Cardiac fibroblast (primary cell): ENCODE results near the gene HNRNPA1L2.
A peak's percentile ranks its signal among the peaks of the same experiment; 100 is the strongest.

Source experiments
- DNase-seq, 2 donors: peaks; one replicate each; pipeline versions ENCODE4 v3.0.0 to v3.0.0-alpha.2; 2010; ENCODE audit warnings: low read depth in 2 of 2
- H3K4me3 ChIP-seq, 2 donors: replicated peaks in 1 of 2; 1 replicate in 1 of 2; 2 replicates in 1 of 2; pipeline ENCODE4 v1.5.1; 2011; ENCODE audit warnings: low read depth in 2 of 2, low read length in 2 of 2, mild to moderate bottlenecking in 2 of 2, moderate library complexity in 1 of 2
- TF ChIP-seq, protein P1 (sequence below): IDR thresholded peaks from one replicate; pipeline ENCODE4 v1.5.1; 2011; ENCODE audit warnings: low read depth, mild to moderate bottlenecking, low read length, inconsistent platforms

Gene HNRNPA1L2

DNA sequence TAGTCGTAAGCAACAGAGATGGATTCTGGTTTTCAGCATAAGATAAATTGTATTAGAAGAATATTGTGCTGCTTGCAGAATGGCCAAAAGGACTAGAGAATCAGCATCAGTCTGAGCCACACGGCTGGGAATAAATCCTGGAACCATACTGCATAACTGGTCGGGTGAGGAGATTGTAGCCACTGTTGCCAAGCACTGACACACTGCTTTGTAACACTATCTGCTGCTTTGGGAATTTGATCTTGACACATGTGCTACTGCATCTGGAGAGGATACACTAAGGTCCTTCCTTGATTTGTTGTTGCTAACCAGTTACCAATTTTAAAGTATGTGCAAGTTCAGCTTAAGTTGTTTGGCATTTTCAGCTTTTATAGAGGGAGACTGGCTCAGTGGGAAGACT is 1.9 kb downstream of the HNRNPA1L2 start:
- peak in 1 of 2 donors; percentile 13 for DNase-seq
- TF ChIP-seq, protein P1, sequence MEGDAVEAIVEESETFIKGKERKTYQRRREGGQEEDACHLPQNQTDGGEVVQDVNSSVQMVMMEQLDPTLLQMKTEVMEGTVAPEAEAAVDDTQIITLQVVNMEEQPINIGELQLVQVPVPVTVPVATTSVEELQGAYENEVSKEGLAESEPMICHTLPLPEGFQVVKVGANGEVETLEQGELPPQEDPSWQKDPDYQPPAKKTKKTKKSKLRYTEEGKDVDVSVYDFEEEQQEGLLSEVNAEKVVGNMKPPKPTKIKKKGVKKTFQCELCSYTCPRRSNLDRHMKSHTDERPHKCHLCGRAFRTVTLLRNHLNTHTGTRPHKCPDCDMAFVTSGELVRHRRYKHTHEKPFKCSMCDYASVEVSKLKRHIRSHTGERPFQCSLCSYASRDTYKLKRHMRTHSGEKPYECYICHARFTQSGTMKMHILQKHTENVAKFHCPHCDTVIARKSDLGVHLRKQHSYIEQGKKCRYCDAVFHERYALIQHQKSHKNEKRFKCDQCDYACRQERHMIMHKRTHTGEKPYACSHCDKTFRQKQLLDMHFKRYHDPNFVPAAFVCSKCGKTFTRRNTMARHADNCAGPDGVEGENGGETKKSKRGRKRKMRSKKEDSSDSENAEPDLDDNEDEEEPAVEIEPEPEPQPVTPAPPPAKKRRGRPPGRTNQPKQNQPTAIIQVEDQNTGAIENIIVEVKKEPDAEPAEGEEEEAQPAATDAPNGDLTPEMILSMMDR = no peak
- H3K4me3 ChIP-seq = no peak overlapping the region

DNA sequence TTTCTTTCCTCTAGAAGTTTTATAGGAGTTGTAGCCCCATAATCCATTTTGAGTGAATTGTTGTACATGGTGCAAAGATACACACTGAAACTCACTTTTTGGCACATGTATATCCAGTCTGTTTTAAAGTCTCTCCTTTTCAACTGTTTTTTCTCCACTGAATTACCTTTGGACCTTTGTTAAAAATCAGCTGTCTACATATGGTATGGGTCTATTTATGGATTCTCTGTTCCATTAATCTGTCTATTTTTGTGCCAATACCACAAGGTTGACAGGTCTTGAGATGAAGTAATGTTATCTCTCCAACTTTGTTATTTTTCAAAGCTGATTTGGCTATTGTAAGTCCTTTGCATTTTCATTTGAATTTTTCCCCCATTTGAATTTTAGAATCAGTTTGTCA is 4.7 kb downstream of the HNRNPA1L2 start:
- H3K4me3 ChIP-seq = no peak overlapping the region
- TF ChIP-seq, protein P1 = no peak
- DNase-seq = no peak

DNA sequence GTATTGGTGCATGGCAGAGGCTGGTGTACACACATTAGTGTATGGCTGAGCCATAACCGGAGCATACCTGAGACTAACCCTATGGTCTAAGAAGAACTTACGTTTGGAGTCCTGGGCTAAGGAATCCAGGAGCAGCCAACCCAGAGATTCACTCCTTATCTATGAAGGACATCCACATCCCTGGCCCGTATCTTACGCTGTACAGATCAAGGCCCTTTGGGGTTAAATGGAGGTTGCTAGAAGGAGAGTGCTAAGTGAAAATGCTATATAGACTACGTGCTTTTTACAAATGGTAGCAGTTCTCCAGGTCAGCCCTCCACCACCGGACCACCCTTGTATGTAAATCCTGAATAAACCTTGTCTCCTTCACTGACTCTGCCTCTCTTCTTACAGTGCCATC is 8.5 kb downstream of the HNRNPA1L2 start:
- TF ChIP-seq, protein P1 = no peak
- DNase-seq = no peak
- H3K4me3 ChIP-seq = peak overlapping the region; percentile 87 to 91

DNA sequence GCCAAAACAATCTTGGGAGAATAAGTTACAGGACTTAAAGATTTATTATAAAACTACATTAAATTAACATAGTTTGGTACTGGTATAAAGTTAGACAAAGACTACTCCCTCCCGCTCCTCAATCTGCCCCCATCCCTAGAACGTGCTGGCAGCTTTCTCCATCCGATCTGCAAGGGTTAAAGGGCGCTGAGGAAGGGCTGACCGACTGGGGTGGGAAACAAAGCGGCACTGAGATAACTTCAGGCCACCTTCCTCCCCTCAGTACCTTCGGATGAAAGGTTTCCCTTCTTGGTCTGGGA is 9.6 kb downstream of the HNRNPA1L2 start:
- TF ChIP-seq, protein P1 = no peak
- H3K4me3 ChIP-seq = peak overlapping the region; percentile 87 to 91
- DNase-seq = no peak

DNA sequence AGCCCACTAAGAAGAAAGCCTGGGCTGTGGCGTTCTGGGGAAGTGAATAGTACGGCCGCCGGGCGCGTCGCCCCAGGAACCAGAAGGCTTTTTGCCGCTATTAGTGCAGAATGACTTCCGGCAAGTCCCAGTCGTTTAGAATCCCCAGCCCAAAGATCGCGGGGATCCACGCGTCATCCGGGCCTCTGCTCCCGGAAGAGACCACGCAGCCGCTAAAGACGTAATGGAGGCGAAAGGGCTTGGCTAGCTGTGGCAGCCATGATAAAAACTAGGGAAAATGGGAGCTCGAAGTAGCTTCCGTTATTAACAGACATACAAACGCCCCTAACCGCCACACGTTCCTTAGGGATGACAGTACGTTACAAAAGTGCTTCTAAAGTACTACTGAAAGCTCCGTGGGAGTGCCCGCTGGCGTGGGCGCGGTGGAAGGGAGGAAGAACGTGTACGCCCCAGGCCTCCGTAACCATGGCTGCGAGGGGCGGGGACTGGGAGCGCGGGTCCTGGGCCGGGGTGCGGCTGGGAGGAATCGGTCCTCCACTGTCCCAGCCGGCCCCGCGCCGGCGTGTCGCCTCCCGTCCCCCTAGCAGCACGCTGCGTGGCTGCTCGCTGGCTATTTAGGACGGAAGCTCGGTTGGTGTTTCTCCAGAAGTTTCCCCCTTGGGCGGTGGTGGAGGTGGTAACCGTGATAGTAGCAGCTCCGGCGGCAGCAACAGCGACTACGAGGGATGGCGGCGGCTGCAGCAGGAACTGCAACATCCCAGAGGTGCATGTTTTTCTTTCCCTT is 10.2 kb downstream of the HNRNPA1L2 start, which contains the start of gene SUGT1:
TSS of gene SUGT1 (plus strand) at position 641 of the 784 bp plus-strand sequence. CDS start at position 726, 85 bp downstream.
- TF ChIP-seq, protein P1 = peak; percentile 75
- DNase-seq = peak; percentile 97 to 99
- peak within 1 kb of the TSS; percentile 87 to 91 for H3K4me3 ChIP-seq

DNA sequence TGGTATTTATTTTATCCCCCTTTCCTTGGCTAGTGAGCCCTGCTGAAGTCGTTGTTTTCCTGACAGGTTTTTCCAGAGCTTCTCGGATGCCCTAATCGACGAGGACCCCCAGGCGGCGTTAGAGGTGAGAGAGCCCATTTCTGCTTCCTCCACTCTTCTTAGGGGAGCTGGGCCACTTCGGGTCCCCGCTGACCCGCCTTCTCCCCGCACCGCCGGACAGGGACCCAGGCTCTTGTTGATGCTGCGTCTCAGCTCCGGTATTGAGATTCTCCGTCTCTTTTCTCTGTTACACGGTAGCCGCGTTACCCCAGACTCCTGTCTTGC is 10.7 kb downstream of the HNRNPA1L2 start:
- TF ChIP-seq, protein P1 = no peak
- H3K4me3 ChIP-seq = peak overlapping the region; percentile 87 to 91
- no peak for DNase-seq

DNA sequence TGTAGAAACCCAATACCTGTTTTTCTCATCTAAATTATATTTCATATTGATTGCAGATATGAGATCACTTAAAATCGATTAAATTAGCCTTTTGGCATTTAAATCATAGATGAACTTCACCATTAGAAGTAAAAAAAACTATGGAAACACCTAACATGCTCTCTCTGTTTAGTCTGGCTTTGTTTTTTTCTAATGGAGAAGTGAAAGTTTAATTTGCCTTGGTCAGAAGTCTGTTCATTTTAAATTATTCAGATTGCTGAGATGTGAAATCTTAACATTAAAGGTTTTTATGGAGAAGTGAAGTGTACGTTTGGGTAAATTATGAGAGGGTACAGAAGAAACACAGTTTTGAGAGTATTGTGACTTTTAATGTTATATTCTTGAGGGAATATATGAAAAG is 17.1 kb downstream of the HNRNPA1L2 start:
- no peak for DNase-seq
- no peak overlapping the region for H3K4me3 ChIP-seq
- TF ChIP-seq, protein P1 = no peak
